ENCODE data around the gene CNPY1.

DNA sequence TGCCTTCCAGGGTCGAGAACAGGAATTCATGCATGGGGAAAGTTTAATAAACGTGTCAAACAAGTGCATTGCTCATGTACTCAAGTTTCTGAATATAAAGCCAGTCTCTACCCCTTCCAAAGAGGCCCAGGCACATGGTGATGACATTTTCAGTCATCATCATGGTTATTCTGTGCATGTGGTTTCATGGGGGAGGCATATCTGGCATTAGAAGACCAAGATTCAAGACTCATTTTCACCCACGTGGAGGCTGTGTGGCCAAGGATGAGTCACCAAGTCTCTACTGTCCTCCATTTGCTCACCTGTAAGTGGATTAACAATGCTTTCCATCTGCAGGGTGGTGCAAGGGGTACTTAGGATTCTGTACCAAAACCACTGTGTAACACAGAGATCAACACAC is 34.0 kb upstream of the CNPY1 start:
- TF ChIP-seq, protein P1, sequence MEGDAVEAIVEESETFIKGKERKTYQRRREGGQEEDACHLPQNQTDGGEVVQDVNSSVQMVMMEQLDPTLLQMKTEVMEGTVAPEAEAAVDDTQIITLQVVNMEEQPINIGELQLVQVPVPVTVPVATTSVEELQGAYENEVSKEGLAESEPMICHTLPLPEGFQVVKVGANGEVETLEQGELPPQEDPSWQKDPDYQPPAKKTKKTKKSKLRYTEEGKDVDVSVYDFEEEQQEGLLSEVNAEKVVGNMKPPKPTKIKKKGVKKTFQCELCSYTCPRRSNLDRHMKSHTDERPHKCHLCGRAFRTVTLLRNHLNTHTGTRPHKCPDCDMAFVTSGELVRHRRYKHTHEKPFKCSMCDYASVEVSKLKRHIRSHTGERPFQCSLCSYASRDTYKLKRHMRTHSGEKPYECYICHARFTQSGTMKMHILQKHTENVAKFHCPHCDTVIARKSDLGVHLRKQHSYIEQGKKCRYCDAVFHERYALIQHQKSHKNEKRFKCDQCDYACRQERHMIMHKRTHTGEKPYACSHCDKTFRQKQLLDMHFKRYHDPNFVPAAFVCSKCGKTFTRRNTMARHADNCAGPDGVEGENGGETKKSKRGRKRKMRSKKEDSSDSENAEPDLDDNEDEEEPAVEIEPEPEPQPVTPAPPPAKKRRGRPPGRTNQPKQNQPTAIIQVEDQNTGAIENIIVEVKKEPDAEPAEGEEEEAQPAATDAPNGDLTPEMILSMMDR (IDR thresholded peaks at IDR 0.05), result no peak
- TF ChIP-seq POLR2A (IDR thresholded peaks at IDR 0.05), result no peak

Measured in adrenal gland (tissue), 5 donors.